Calu3 (cell line): ENCODE data around the gene SLC25A21. TPM values are rescaled to one million over a fixed set of nuclear protein-coding genes. Genes with fewer than 3 reads are reported as not detected.

Source experiments
- BruUV-seq: library from RNA; stranded (reverse); fragments of 400-500 nt; replicated peaks from 2 replicates; lab custom pipeline; 2021; lab: Mats Ljungman, UMichigan
- CTCF ChIA-PET: fragments of 300-600 bp; sonication (Branson Sonifier 250); formaldehyde crosslinking; loops from one replicate; lab custom pipeline; 2022; ENCODE audit warnings: antibody characterized with exemption; lab: Charles Lee
- DNase-seq: peaks from one replicate; pipeline ENCODE4 v3.0.0; 2022
- H3K27ac Mint-ChIP-seq: one replicate; pipeline ENCODE4 v1.8.0; 2022; ENCODE audit warnings: mixed read lengths; ENCODE audit not compliant: unreplicated experiment
- H3K27me3 Mint-ChIP-seq: one replicate; pipeline ENCODE4 v1.8.0; 2022; ENCODE audit warnings: mixed read lengths; ENCODE audit not compliant: unreplicated experiment
- H3K36me3 Mint-ChIP-seq: one replicate; pipeline ENCODE4 v1.8.0; 2022; ENCODE audit warnings: mild to moderate bottlenecking, moderate library complexity, mixed read lengths; ENCODE audit not compliant: insufficient read depth, unreplicated experiment
- H3K4me1 Mint-ChIP-seq: one replicate; pipeline ENCODE4 v1.8.0; 2022; ENCODE audit warnings: mild to moderate bottlenecking, low read depth, mixed read lengths; ENCODE audit not compliant: unreplicated experiment
- H3K4me3 Mint-ChIP-seq: one replicate; pipeline ENCODE4 v1.8.0; 2022; ENCODE audit warnings: mild to moderate bottlenecking, low read depth, moderate library complexity, mixed read lengths; ENCODE audit not compliant: unreplicated experiment
- H3K9me3 Mint-ChIP-seq: one replicate; pipeline ENCODE4 v1.8.0; 2022; ENCODE audit warnings: low read depth, mixed read lengths; ENCODE audit not compliant: unreplicated experiment
- intact Hi-C: fragments of 100-400 bp; cut with micrococcal nuclease; formaldehyde crosslinking; loops from one replicate; pipeline ENCODE4 v1.10.0; 2022; ENCODE audit not compliant: unreplicated experiment
- total RNA-seq: library from RNA; stranded (reverse); gene quantifications from 2 replicates; pipeline ENCODE4 v1.2.3, GENCODE V29; 2022
- TF ChIP-seq, protein P1 (sequence below): fragments of 200-600 bp; IDR thresholded peaks from one replicate; pipeline ENCODE4 v1.8.0; 2022; ENCODE audit warnings: antibody characterized with exemption; ENCODE audit not compliant: unreplicated experiment

SLC25A21 gene
- total RNA-seq, 1 experiment from 2014 or later = 1.4 TPM

- H3K36me3 Mint-ChIP-seq = peaks cover 8% of the 10 kb centered on the region
- no peak for DNase-seq
- CTCF ChIA-PET = interaction anchor here (3.5 kb wide), 1 partner anchor 292 kb away, joined by 36 read pairs; no protein-coding TSS in a partner anchor
- BruUV-seq = no TSS peak
- intact Hi-C loops = loop anchor here (2.0 to 5.0 kb wide), 3 partner anchors 472 to 501 kb away; no protein-coding TSS in a partner anchor
- TF ChIP-seq, protein P1, sequence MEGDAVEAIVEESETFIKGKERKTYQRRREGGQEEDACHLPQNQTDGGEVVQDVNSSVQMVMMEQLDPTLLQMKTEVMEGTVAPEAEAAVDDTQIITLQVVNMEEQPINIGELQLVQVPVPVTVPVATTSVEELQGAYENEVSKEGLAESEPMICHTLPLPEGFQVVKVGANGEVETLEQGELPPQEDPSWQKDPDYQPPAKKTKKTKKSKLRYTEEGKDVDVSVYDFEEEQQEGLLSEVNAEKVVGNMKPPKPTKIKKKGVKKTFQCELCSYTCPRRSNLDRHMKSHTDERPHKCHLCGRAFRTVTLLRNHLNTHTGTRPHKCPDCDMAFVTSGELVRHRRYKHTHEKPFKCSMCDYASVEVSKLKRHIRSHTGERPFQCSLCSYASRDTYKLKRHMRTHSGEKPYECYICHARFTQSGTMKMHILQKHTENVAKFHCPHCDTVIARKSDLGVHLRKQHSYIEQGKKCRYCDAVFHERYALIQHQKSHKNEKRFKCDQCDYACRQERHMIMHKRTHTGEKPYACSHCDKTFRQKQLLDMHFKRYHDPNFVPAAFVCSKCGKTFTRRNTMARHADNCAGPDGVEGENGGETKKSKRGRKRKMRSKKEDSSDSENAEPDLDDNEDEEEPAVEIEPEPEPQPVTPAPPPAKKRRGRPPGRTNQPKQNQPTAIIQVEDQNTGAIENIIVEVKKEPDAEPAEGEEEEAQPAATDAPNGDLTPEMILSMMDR = no peak
- H3K27me3 Mint-ChIP-seq = peaks cover 47% of the 10 kb centered on the region
- no peak overlapping the region for H3K4me3 Mint-ChIP-seq
- no peaks in the 10 kb centered on the region for H3K9me3 Mint-ChIP-seq
- no peak overlapping the region for H3K27ac Mint-ChIP-seq
- H3K4me1 Mint-ChIP-seq = peaks cover 1% of the 10 kb centered on the region
These were observed 522.3 kb downstream of the SLC25A21 start for GRCh38 chr14:36649872-36650650.

- H3K4me3 Mint-ChIP-seq = peak overlapping the region; percentile 79
- BruUV-seq = no TSS peak
- TF ChIP-seq, protein P1 = peak; percentile 55
- no peak overlapping the region for H3K27ac Mint-ChIP-seq
- intact Hi-C loops = loop anchor here (1.0 to 5.0 kb wide), 4 partner anchors 294 to 503 kb away; no protein-coding TSS in a partner anchor
- H3K27me3 Mint-ChIP-seq = peaks cover 44% of the 10 kb centered on the region
- H3K4me1 Mint-ChIP-seq = no peaks in the 10 kb centered on the region
- peaks cover 8% of the 10 kb centered on the region for H3K36me3 Mint-ChIP-seq
- CTCF ChIA-PET = interaction anchor here (0.6 to 3.5 kb wide), 5 partner anchors 8 to 501 kb away, joined by 4 to 36 read pairs (median 8); no protein-coding TSS in a partner anchor
- DNase-seq = peak; percentile 63
- no peaks in the 10 kb centered on the region for H3K9me3 Mint-ChIP-seq
These were observed 524.3 kb downstream of the SLC25A21 start for GRCh38 chr14:36647824-36648753.

- DNase-seq = no peak
- BruUV-seq = no TSS peak
- H3K27me3 Mint-ChIP-seq = peaks cover 42% of the 10 kb centered on the region
These were observed 525.0 kb downstream of the SLC25A21 start for GRCh38 chr14:36647417-36647823.

More at GRCh38 chr14:36647417-36647823, 525.0 kb downstream of the SLC25A21 start:
- Mint-ChIP-seq H3K9me3 (no peaks in the 10 kb centered on the region), H3K27ac (no peak overlapping the region), H3K4me1 (no peaks in the 10 kb centered on the region), H3K4me3 (peak overlapping the region; percentile 79), H3K36me3 (peaks cover 8% of the 10 kb centered on the region)
- CTCF ChIA-PET = interaction anchor here (1.2 to 3.5 kb wide), 5 partner anchors 9 to 502 kb away, joined by 7 to 36 read pairs (median 8); no protein-coding TSS in a partner anchor
- TF ChIP-seq, protein P1 = no peak
- intact Hi-C loops = loop anchor here (5.0 kb wide), 2 partner anchors 475 to 490 kb away; no protein-coding TSS in a partner anchor
